IMR-90 (cell line): ENCODE results near the gene IL22RA2.

ENCODE experiments used
- BHLHE40 ChIP-seq: fragments of 150-350 bp; IDR thresholded peaks from 2 replicates; pipeline ENCODE4 v1.6.1; 2016; ENCODE audit warnings: mild to moderate bottlenecking, low read depth, low read length
- CEBPB ChIP-seq: IDR thresholded peaks from 2 replicates; pipeline ENCODE4 v1.6.1; 2012; ENCODE audit warnings: low read depth, low read length, improper control_type of control experiment
- MAFK ChIP-seq: IDR thresholded peaks from 2 replicates; pipeline ENCODE4 v1.6.1; 2012; ENCODE audit warnings: low read depth, low read length, improper control_type of control experiment
- MAZ ChIP-seq: IDR thresholded peaks from 2 replicates; pipeline ENCODE4 v1.6.1; 2012; ENCODE audit warnings: low read depth, mild to moderate bottlenecking, low read length, improper control_type of control experiment, moderate library complexity, borderline replicate concordance
- MXI1 ChIP-seq: IDR thresholded peaks from 2 replicates; pipeline ENCODE4 v1.6.1; 2012; ENCODE audit warnings: low read depth, mild to moderate bottlenecking, low read length, moderate library complexity, borderline replicate concordance
- NFE2L2 ChIP-seq: fragments of 150-350 bp; IDR thresholded peaks from 2 replicates; pipeline ENCODE4 v1.6.1; 2016; ENCODE audit warnings: low read depth, mild to moderate bottlenecking, low read length
- POLR2A ChIP-seq: IDR thresholded peaks from 2 replicates; pipeline ENCODE4 v1.6.1; 2012; ENCODE audit warnings: mild to moderate bottlenecking, low read depth, low read length
- RAD21 ChIP-seq: IDR thresholded peaks from 2 replicates; pipeline ENCODE4 v1.6.1; 2012; ENCODE audit warnings: low read length, improper control_type of control experiment
- RCOR1 ChIP-seq: IDR thresholded peaks from 2 replicates; pipeline ENCODE4 v1.6.1; 2012; ENCODE audit warnings: mild to moderate bottlenecking, low read length, improper control_type of control experiment; ENCODE audit not compliant: insufficient replicate concordance
- RFX5 ChIP-seq: IDR thresholded peaks from 2 replicates; pipeline ENCODE4 v1.8.0; 2012; ENCODE audit warnings: low read depth, mild to moderate bottlenecking, low read length, moderate library complexity
- SMC3 ChIP-seq: fragments of 150-350 bp; IDR thresholded peaks from 2 replicates; pipeline ENCODE4 v1.6.1; 2016; ENCODE audit warnings: low read depth, mild to moderate bottlenecking, antibody characterized with exemption, low read length, moderate library complexity
- TF ChIP-seq, protein P1 (sequence below): conservative IDR thresholded peaks from 2 replicates; pipeline ENCODE4 v1.5.1; 2012; ENCODE audit warnings: mild to moderate bottlenecking, low read depth, low read length, improper control_type of control experiment
- TF ChIP-seq, protein P2 (sequence below): fragments of 150-350 bp; IDR thresholded peaks from 2 replicates; pipeline ENCODE4 v1.6.1; 2017; ENCODE audit warnings: mild to moderate bottlenecking, antibody characterized with exemption, low read length, low read depth
- TF ChIP-seq, protein P3 (sequence below): fragments of 150-350 bp; IDR thresholded peaks from 2 replicates; pipeline ENCODE4 v1.6.1; 2016; ENCODE audit warnings: low read depth, mild to moderate bottlenecking, low read length, moderate library complexity, borderline replicate concordance

DNA sequence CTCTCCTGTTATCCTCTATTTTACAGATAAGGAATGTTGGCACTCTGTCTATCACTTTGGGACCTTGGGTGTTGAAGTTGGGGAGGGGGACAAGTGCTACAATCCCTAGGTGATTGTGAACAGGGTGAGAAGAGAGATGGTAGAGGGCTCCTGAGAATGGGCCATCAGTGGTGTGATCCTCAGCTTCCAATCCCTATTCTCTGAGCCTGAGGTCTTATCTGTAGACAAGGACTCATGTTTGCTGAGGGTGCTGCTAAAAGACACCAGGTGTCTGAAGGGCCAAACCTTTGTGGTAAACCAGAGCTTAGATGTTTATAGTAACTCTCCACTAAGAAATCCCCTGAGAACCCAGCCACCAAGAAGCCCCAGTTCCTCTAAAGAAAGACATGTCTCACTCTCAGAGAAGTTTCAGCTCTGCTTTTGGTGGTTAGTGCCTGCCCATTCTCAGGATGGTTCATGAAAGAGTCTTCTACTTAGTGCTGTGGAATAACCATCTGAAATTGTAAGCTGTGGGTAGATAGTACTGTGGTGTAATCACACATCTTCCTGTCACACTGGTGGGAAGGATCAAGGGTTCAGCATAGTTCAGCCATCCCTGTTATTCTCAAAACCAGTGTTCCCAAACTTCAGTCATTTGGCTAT, 70.5 kb downstream of the IL22RA2 start:
- TF ChIP-seq, protein P1, sequence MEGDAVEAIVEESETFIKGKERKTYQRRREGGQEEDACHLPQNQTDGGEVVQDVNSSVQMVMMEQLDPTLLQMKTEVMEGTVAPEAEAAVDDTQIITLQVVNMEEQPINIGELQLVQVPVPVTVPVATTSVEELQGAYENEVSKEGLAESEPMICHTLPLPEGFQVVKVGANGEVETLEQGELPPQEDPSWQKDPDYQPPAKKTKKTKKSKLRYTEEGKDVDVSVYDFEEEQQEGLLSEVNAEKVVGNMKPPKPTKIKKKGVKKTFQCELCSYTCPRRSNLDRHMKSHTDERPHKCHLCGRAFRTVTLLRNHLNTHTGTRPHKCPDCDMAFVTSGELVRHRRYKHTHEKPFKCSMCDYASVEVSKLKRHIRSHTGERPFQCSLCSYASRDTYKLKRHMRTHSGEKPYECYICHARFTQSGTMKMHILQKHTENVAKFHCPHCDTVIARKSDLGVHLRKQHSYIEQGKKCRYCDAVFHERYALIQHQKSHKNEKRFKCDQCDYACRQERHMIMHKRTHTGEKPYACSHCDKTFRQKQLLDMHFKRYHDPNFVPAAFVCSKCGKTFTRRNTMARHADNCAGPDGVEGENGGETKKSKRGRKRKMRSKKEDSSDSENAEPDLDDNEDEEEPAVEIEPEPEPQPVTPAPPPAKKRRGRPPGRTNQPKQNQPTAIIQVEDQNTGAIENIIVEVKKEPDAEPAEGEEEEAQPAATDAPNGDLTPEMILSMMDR: no peak
- no peak for TF ChIP-seq MAFK
- TF ChIP-seq, protein P2, sequence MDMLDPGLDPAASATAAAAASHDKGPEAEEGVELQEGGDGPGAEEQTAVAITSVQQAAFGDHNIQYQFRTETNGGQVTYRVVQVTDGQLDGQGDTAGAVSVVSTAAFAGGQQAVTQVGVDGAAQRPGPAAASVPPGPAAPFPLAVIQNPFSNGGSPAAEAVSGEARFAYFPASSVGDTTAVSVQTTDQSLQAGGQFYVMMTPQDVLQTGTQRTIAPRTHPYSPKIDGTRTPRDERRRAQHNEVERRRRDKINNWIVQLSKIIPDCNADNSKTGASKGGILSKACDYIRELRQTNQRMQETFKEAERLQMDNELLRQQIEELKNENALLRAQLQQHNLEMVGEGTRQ: no peak
- no peak for TF ChIP-seq POLR2A
- no peak for TF ChIP-seq BHLHE40
- TF ChIP-seq, protein P3, sequence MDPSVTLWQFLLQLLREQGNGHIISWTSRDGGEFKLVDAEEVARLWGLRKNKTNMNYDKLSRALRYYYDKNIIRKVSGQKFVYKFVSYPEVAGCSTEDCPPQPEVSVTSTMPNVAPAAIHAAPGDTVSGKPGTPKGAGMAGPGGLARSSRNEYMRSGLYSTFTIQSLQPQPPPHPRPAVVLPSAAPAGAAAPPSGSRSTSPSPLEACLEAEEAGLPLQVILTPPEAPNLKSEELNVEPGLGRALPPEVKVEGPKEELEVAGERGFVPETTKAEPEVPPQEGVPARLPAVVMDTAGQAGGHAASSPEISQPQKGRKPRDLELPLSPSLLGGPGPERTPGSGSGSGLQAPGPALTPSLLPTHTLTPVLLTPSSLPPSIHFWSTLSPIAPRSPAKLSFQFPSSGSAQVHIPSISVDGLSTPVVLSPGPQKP: no peak
- TF ChIP-seq MXI1: no peak
- no peak for TF ChIP-seq RCOR1
- TF ChIP-seq NFE2L2: no peak
- TF ChIP-seq CEBPB: no peak
- TF ChIP-seq SMC3: no peak
- no peak for TF ChIP-seq RAD21
- TF ChIP-seq RFX5: no peak
- TF ChIP-seq MAZ: no peak
